Stimulated activated CD4-positive, alpha-beta T cell treated with anti-CD3 and anti-CD28 coated beads, Interleukin-4, amount 100 ng/mL, for 48 hours (primary cell): ENCODE measurements around the gene PPARA.
A peak's percentile ranks its signal among the peaks of the same experiment; 100 is the strongest.
"Not testable (repeated sequence)": the region's sequence is repeated elsewhere in the genome, so short reads cannot be mapped to it uniquely, and the experiment has no call there.

Experiments
- DNase-seq, 2 donors: peaks; one replicate each; pipeline ENCODE4 v3.0.0-alpha.2; 2020; ENCODE audit warnings: low read depth in 2 of 2

The PPARA gene

GRCh38 chr22:46172522-46173110 lies 22.3 kb downstream of the PPARA start:
- no peak for DNase-seq

- no peak for DNase-seq
Measured at GRCh38 chr22:46173152-46173551, 22.8 kb downstream of the PPARA start.

- no peak for DNase-seq
Measured at GRCh38 chr22:46175631-46176030, 25.3 kb downstream of the PPARA start.

- no peak for DNase-seq
Measured at GRCh38 chr22:46176508-46177003, 26.2 kb downstream of the PPARA start.

GRCh38 chr22:46178755-46179505 lies 28.6 kb downstream of the PPARA start:
- no peak for DNase-seq

GRCh38 chr22:46179748-46180147 lies 29.4 kb downstream of the PPARA start:
- DNase-seq: no peak

GRCh38 chr22:46180370-46181137 lies 30.2 kb downstream of the PPARA start:
- peak in 1 of 2 donors; percentile 3 for DNase-seq

GRCh38 chr22:46183733-46184132 lies 33.4 kb downstream of the PPARA start:
- no peak for DNase-seq

GRCh38 chr22:46185283-46185682 lies 35.0 kb downstream of the PPARA start:
- DNase-seq: no peak

GRCh38 chr22:46187862-46188261 lies 37.5 kb downstream of the PPARA start:
- DNase-seq: no peak

GRCh38 chr22:46192210-46192993 lies 42.1 kb downstream of the PPARA start:
- DNase-seq: no peak

- DNase-seq: no peak
Measured at GRCh38 chr22:46193898-46194310, 43.6 kb downstream of the PPARA start.

GRCh38 chr22:46195487-46196165 lies 45.3 kb downstream of the PPARA start:
- DNase-seq: no peak

- no peak for DNase-seq
Measured at GRCh38 chr22:46196278-46196677, 46.0 kb downstream of the PPARA start.

GRCh38 chr22:46198274-46198673 lies 47.9 kb downstream of the PPARA start:
- no peak for DNase-seq

- DNase-seq: not testable (repeated sequence)
Measured at GRCh38 chr22:46198806-46199205, 48.5 kb downstream of the PPARA start.

GRCh38 chr22:46201059-46201757 lies 50.9 kb downstream of the PPARA start:
- DNase-seq: no peak

GRCh38 chr22:46202897-46203600 lies 52.7 kb downstream of the PPARA start:
- DNase-seq: no peak

- DNase-seq: no peak
Measured at GRCh38 chr22:46203601-46203980, 53.3 kb downstream of the PPARA start.

GRCh38 chr22:46209262-46209661 lies 58.9 kb downstream of the PPARA start:
- no peak for DNase-seq
